Esophagus squamous epithelium (tissue), 4 donors: Measurements from ENCODE around the gene PPP3CA.

Experiments
- POLR2A ChIP-seq, 4 donors: fragments of 450-650 bp; IDR thresholded peaks; one replicate each; pipeline ENCODE4 v1.6.1; 2017; ENCODE audit warnings: antibody characterized with exemption in 4 of 4, mild to moderate bottlenecking in 4 of 4, moderate library complexity in 3 of 4
- TF ChIP-seq, protein P1 (sequence below), 6 experiments: fragments of 450-650 bp in 4 of 6; fragments of 200-600 bp in 2 of 6; sonication (generic) in 2 of 6; IDR thresholded peaks; one replicate each; pipeline ENCODE4 v1.5.1; 2016 to 2019; ENCODE audit warnings: antibody characterized with exemption in 6 of 6, mild to moderate bottlenecking in 4 of 6, moderate library complexity in 4 of 6

- no peak for TF ChIP-seq POLR2A (IDR thresholded peaks at IDR 0.05)
- TF ChIP-seq, protein P1, sequence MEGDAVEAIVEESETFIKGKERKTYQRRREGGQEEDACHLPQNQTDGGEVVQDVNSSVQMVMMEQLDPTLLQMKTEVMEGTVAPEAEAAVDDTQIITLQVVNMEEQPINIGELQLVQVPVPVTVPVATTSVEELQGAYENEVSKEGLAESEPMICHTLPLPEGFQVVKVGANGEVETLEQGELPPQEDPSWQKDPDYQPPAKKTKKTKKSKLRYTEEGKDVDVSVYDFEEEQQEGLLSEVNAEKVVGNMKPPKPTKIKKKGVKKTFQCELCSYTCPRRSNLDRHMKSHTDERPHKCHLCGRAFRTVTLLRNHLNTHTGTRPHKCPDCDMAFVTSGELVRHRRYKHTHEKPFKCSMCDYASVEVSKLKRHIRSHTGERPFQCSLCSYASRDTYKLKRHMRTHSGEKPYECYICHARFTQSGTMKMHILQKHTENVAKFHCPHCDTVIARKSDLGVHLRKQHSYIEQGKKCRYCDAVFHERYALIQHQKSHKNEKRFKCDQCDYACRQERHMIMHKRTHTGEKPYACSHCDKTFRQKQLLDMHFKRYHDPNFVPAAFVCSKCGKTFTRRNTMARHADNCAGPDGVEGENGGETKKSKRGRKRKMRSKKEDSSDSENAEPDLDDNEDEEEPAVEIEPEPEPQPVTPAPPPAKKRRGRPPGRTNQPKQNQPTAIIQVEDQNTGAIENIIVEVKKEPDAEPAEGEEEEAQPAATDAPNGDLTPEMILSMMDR (IDR thresholded peaks at IDR 0.05): no peak
These were observed 186.3 kb downstream of the PPP3CA start for GRCh38 chr4:101160792-101161592.
